ENCODE data around the gene HECA. TPM values are rescaled to one million over a fixed set of nuclear protein-coding genes. Genes with fewer than 3 reads are reported as not detected.
"Not testable (repeated sequence)": the region's sequence is repeated elsewhere in the genome, so short reads cannot be mapped to it uniquely, and the experiment has no call there.

The HECA gene
- total and polyA plus RNA-seq, 2 of the 4 experiments (the other 2 are of a cell fraction), result 3.1 to 4.3 TPM

DNA sequence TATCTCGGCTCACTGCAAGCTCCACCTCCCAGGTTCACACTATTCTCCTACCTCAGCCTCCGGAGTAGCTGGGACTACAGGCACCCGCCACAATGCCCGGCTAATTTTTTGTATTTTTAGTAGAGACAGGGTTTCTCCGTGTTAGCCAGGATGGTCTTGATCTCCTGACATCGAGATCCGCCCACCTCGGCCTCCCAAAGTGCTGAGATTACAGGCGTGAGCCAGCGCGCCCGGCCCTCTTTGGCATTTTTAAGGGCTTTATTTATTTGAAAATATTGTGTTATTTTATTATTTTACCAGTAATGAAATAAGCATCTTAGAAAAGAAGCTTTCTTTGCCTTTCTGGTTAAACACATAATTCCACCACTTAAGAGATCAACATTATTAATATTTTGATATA, 6.0 kb downstream of the HECA start:
- dilution Hi-C loops (cut with HindIII; ENCODE audit: low sequenced_read_pairs, unreplicated experiment); H2BK20ac ChIP-seq (ENCODE audit: low read depth, low read length); H3K4ac ChIP-seq (ENCODE audit: low read depth, low read length); H3K9ac ChIP-seq (ENCODE audit: low read depth, low read length); DNase-seq; H3K27ac ChIP-seq (ENCODE audit: insufficient read depth, low read length); H3K4me2 ChIP-seq (ENCODE audit: low read depth, low read length); H3K9me1 ChIP-seq (ENCODE audit: insufficient read depth, low read length); H3K18ac ChIP-seq (ENCODE audit: low read depth, low read length); in situ Hi-C loops (cut with MboI; ENCODE audit: low sequenced_read_pairs); H3K14ac ChIP-seq (replicated peaks; ENCODE audit: low read depth, low read length); H2BK5ac ChIP-seq (ENCODE audit: low read depth, low read length, poor library complexity, severe bottlenecking); H3K23ac ChIP-seq (ENCODE audit: low read depth, low read length); H2BK15ac ChIP-seq (ENCODE audit: low read depth, low read length); H4K20me1 ChIP-seq (ENCODE audit: insufficient read depth, low read length); H4K8ac ChIP-seq (ENCODE audit: low read depth in 2 of 2, low read length in 2 of 2); intact Hi-C loops (cut with micrococcal nuclease); POLR2A ChIA-PET (ENCODE audit: unreplicated experiment); H4K91ac ChIP-seq (ENCODE audit: insufficient read depth, low read depth, low read length); H2AK9ac ChIP-seq (replicated peaks; ENCODE audit: low read depth, low read length, poor library complexity); H3K4me1 ChIP-seq (ENCODE audit: control insufficient read depth, insufficient read depth, low read length); ATAC-seq (ENCODE audit: low read depth); H3K4me3 ChIP-seq (ENCODE audit: insufficient read depth, low read depth, low read length); H3K9me3 ChIP-seq (ENCODE audit: control insufficient read depth, insufficient read depth, low read length); H3K27me3 ChIP-seq (ENCODE audit: control insufficient read depth, insufficient read depth, low read length); H4K5ac ChIP-seq (ENCODE audit: low read depth, low read length); H2AFZ ChIP-seq (replicated peaks; ENCODE audit: low read length, poor library complexity); H3K56ac ChIP-seq (ENCODE audit: extremely low read depth, insufficient read depth, low read length); H3K36me3 ChIP-seq (ENCODE audit: control insufficient read depth, insufficient read depth, low read length); H2AK5ac ChIP-seq (ENCODE audit: low read depth, low read length); BruUV-seq (replicated peaks); H2BK120ac ChIP-seq (ENCODE audit: low read depth, low read length); CTCF ChIA-PET: not testable (repeated sequence)
- WGBS, 2 experiments (ENCODE audit: extremely low coverage in 2 of 2, insufficient read length in 1 of 2), result 100% methylated on average over 1 of the region's 12 CpGs; no CpG with 5 or more reads in 1 of the 2 experiments
- peaks cover 24 to 33% of the 10 kb centered on the region in 2 experiments for H3K79me1 ChIP-seq (ENCODE audit: low read depth in 1 of 2, low read length in 2 of 2)
